HFF-Myc (cell line): ENCODE measurements around the gene TP53BP2.

ENCODE experiments used
- DNase-seq: peaks from one replicate; pipeline ENCODE4 v3.0.0-alpha.2; 2011; ENCODE audit warnings: low read depth; ENCODE audit errors: extremely low read depth
- H3K4me3 ChIP-seq: replicated peaks from 2 replicates; pipeline ENCODE4 v1.5.1; 2011; ENCODE audit warnings: low read depth, mild to moderate bottlenecking, control low read depth, low read length
- TF ChIP-seq, protein P1 (sequence below): IDR thresholded peaks from 2 replicates; pipeline ENCODE4 v1.5.1; 2012; ENCODE audit warnings: mild to moderate bottlenecking, low read depth, low read length, control low read depth; ENCODE audit errors: missing control alignments

The TP53BP2 gene

DNA sequence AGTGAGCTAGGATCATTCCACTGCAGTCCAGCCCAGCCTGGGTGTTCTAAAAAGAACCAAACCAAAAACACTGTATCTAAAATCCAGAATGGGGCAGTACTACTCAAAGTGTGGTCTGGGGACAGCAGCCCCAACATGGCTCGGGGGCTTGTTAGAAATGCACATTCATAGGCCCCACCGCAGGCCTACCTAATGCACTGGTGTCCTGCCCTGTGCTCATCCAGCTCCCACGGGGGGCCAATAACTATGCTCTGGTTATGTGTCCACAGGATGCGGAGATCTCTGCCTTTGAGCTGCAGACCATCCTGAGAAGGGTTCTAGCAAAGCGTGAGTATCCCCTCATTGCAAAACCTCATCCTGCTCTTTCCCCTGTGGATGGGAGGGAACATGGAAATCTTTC, 81.9 kb downstream of the TP53BP2 start:
- TF ChIP-seq, protein P1, sequence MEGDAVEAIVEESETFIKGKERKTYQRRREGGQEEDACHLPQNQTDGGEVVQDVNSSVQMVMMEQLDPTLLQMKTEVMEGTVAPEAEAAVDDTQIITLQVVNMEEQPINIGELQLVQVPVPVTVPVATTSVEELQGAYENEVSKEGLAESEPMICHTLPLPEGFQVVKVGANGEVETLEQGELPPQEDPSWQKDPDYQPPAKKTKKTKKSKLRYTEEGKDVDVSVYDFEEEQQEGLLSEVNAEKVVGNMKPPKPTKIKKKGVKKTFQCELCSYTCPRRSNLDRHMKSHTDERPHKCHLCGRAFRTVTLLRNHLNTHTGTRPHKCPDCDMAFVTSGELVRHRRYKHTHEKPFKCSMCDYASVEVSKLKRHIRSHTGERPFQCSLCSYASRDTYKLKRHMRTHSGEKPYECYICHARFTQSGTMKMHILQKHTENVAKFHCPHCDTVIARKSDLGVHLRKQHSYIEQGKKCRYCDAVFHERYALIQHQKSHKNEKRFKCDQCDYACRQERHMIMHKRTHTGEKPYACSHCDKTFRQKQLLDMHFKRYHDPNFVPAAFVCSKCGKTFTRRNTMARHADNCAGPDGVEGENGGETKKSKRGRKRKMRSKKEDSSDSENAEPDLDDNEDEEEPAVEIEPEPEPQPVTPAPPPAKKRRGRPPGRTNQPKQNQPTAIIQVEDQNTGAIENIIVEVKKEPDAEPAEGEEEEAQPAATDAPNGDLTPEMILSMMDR: no peak
- no peak overlapping the region for H3K4me3 ChIP-seq
- DNase-seq: no peak

GRCh38 chr1:223763251-223763650, 82.5 kb downstream of the TP53BP2 start:
- no peak for DNase-seq
- H3K4me3 ChIP-seq: no peak overlapping the region
- TF ChIP-seq, protein P1: no peak

- H3K4me3 ChIP-seq: no peak overlapping the region
- TF ChIP-seq, protein P1: no peak
- no peak for DNase-seq
These were observed 84.3 kb downstream of the TP53BP2 start for GRCh38 chr1:223761411-223761810.

- no peak for DNase-seq
- TF ChIP-seq, protein P1: no peak
These were observed 84.9 kb downstream of the TP53BP2 start for GRCh38 chr1:223760833-223761232.

DNA sequence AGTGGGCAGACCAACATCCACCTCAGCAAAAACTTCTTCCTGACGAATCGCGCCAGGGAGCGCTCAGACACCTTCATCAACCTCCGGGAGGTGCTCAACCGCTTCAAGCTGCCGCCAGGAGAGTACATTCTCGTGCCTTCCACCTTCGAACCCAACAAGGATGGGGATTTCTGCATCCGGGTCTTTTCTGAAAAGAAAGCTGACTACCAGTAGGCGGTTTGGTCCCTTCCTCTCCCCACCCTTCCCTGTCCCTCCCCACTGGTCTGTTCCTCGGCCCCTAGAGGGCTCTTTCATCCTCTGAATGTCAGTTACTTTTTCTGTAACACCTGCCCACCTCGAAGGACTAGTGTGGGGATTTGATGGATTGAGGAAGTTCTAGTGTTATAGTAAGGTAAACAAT, 86.5 kb downstream of the TP53BP2 start:
- DNase-seq: no peak
- no peak overlapping the region for H3K4me3 ChIP-seq
- TF ChIP-seq, protein P1: no peak

More at GRCh38 chr1:223760833-223761232, 84.9 kb downstream of the TP53BP2 start:
- no peak overlapping the region for H3K4me3 ChIP-seq

- no peak overlapping the region for H3K4me3 ChIP-seq
- DNase-seq: no peak
- TF ChIP-seq, protein P1: no peak
These were observed 87.0 kb downstream of the TP53BP2 start for GRCh38 chr1:223758734-223759133.

GRCh38 chr1:223756806-223757700, 88.7 kb downstream of the TP53BP2 start:
- DNase-seq: no peak
- TF ChIP-seq, protein P1: no peak
- H3K4me3 ChIP-seq: no peak overlapping the region
